Erythroblast (primary cell): ENCODE measurements around the gene SLC9A5.

Experiments used
- GATA1 ChIP-seq: IDR thresholded peaks from 2 replicates; pipeline ENCODE4 v1.6.1; 2011; ENCODE audit warnings: low read depth, mild to moderate bottlenecking, control low read depth, low read length, moderate library complexity
- POLR2A ChIP-seq: IDR thresholded peaks from 2 replicates; pipeline ENCODE4 v1.6.1; 2011; ENCODE audit warnings: mild to moderate bottlenecking, low read length

GRCh38 chr16:67282447-67282805 lies 33.6 kb downstream of the SLC9A5 start:
- TF ChIP-seq POLR2A (no peak), GATA1 (no peak)
